ENCODE results near the gene FBXW11. TPM values are rescaled to one million over a fixed set of nuclear protein-coding genes. Genes with fewer than 3 reads are reported as not detected.

FBXW11 gene
- total and polyA plus RNA-seq, 10 of the 15 experiments (the other 5 are each of a cell fraction or from before 2014, with no cell fraction given): 4.3 to 61.5 (median 40.0) TPM

DNA sequence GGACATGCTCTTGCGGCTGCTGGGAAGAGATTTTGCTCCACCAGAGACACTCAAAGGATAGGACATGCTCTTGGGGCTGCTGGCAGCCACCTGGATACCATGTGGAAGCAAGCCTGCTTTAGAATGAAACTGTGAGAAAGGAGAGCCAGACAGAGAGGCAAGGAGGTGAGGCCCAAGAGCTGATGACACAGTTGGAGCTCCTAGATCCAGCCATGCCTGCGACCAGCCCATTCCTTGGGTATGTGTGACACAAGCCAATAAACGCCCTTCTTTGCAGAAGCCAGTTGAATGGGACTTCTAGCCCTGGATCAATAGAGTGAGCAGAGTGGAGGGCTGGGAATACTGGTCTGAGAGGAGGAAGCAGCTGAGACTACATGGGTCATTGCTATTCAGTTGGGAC is 151.2 kb downstream of the FBXW11 start (continued):
- no peak for TF ChIP-seq NFIC (IDR thresholded peaks at IDR 0.05; ENCODE audit: low read depth, low read length)
- no peak for TF ChIP-seq IKZF2 (IDR thresholded peaks at IDR 0.05)

DNA sequence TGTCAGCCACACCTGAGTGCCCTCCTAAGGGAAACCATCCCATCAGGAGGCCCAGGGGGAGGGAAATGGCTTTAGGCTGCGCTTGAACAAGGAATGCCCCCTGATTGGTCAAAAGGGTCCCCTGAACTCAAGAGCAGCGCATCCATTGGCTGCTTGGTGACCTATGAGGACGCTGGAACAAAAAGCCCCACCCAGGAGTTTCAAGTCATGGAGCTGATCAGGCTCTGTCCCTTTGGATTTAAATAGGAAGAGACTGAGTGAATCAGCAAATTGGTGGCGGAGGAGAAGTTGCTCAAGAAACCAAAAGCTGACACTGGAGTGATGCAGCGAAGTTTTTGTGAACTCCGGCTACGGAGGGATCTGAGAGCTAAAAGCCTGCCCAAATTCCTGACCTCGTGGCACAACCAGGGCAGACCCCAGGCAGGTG is 154.2 kb downstream of the FBXW11 start:
- ATAC-seq: no peak
- no peak for FAIRE-seq
- POLR2A ChIA-PET: no interaction called here
- TF ChIP-seq POLR2A (IDR thresholded peaks at IDR 0.05; ENCODE audit: low read depth, low read length): no peak
- TF ChIP-seq ZNF384 (IDR thresholded peaks at IDR 0.05; ENCODE audit: borderline replicate concordance, low read depth, low read length): no peak
- TF ChIP-seq ETV6 (conservative IDR thresholded peaks at IDR 0.05 in 1 of 2, IDR thresholded peaks at IDR 0.05 in 1 of 2; ENCODE audit: borderline replicate concordance in 1 of 2, low read depth in 1 of 2): no peak
- TF ChIP-seq, protein P1, sequence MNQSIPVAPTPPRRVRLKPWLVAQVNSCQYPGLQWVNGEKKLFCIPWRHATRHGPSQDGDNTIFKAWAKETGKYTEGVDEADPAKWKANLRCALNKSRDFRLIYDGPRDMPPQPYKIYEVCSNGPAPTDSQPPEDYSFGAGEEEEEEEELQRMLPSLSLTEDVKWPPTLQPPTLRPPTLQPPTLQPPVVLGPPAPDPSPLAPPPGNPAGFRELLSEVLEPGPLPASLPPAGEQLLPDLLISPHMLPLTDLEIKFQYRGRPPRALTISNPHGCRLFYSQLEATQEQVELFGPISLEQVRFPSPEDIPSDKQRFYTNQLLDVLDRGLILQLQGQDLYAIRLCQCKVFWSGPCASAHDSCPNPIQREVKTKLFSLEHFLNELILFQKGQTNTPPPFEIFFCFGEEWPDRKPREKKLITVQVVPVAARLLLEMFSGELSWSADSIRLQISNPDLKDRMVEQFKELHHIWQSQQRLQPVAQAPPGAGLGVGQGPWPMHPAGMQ (IDR thresholded peaks at IDR 0.05; ENCODE audit: borderline replicate concordance): no peak
- no peak for TF ChIP-seq SPI1 (IDR thresholded peaks at IDR 0.05; ENCODE audit: borderline replicate concordance, insufficient read depth, low read depth, low read length)
- no peak for TF ChIP-seq POU2F2 (IDR thresholded peaks at IDR 0.05; ENCODE audit: borderline replicate concordance, low read depth, low read length)
- TF ChIP-seq, protein P2, sequence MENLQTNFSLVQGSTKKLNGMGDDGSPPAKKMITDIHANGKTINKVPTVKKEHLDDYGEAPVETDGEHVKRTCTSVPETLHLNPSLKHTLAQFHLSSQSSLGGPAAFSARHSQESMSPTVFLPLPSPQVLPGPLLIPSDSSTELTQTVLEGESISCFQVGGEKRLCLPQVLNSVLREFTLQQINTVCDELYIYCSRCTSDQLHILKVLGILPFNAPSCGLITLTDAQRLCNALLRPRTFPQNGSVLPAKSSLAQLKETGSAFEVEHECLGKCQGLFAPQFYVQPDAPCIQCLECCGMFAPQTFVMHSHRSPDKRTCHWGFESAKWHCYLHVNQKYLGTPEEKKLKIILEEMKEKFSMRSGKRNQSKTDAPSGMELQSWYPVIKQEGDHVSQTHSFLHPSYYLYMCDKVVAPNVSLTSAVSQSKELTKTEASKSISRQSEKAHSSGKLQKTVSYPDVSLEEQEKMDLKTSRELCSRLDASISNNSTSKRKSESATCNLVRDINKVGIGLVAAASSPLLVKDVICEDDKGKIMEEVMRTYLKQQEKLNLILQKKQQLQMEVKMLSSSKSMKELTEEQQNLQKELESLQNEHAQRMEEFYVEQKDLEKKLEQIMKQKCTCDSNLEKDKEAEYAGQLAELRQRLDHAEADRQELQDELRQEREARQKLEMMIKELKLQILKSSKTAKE (IDR thresholded peaks at IDR 0.05; ENCODE audit: low read depth, poor library complexity, severe bottlenecking): no peak
- in situ Hi-C loops (cut with MboI) (no loop called here), intact Hi-C loops (cut with micrococcal nuclease; ENCODE audit: unreplicated experiment) (loop anchor here (5.0 kb wide), 1 partner anchor 435 kb away; the partner anchor contains the start of gene FGF18)
- Histone ChIP-seq H3K27ac (ENCODE audit: control insufficient read depth, insufficient read depth) (no peak overlapping the region), H3K27me3 (replicated peaks in 1 of 2; ENCODE audit: control insufficient read depth in 2 of 2, insufficient read depth in 2 of 2, low read length in 1 of 2) (no peaks in the 10 kb centered on the region), H3K79me2 (ENCODE audit: control insufficient read depth, insufficient read depth, low read length) (no peaks in the 10 kb centered on the region), H4K20me1 (ENCODE audit: control insufficient read depth, insufficient read depth) (no peaks in the 10 kb centered on the region), H3K9me3 (replicated peaks; ENCODE audit: control insufficient read depth, insufficient read depth, low read length) (no peaks in the 10 kb centered on the region), H3K9ac (ENCODE audit: control insufficient read depth, insufficient read depth, low read length) (no peak overlapping the region), H3K4me1 (ENCODE audit: control insufficient read depth, insufficient read depth, low read length) (no peaks in the 10 kb centered on the region), H3K4me2 (ENCODE audit: control insufficient read depth, insufficient read depth) (no peak overlapping the region), H3K4me3 (no peak overlapping the region), H2AFZ (ENCODE audit: control insufficient read depth, low read depth, low read length) (no peak overlapping the region), H3K36me3 (ENCODE audit: control insufficient read depth in 2 of 2, insufficient read depth in 2 of 2, low read length in 1 of 2) (no peaks in the 10 kb centered on the region; a peak in 1 of 4 replicates)
- 88% methylated on average over 8 of the region's 8 CpGs for WGBS (ENCODE audit: insufficient coverage, insufficient replicate concordance, low lambda C conversion rate, missing lambda C conversion rate)
- no TSS peak for BruUV-seq (replicated peaks)
- RAD21 ChIA-PET (ENCODE audit: unreplicated experiment): no interaction called here
- DNase-seq (ENCODE audit: low read depth, low spot score): no peak
- CTCF ChIA-PET: interaction anchor here (1.0 kb wide), 1 partner anchor 14 kb away, joined by 3 read pairs; no protein-coding TSS in a partner anchor
- SMC1A ChIA-PET (ENCODE audit: uncharacterized antibody, unreplicated experiment): no interaction called here
